Psoas muscle (tissue), 8 donors: ENCODE measurements around the gene ZNF429. TPM values are rescaled to one million over a fixed set of nuclear protein-coding genes. Genes with fewer than 3 reads are reported as not detected.
"Not testable (repeated sequence)": the region's sequence is repeated elsewhere in the genome, so short reads cannot be mapped to it uniquely, and the experiment has no call there.

Experiments used
- ATAC-seq, 4 donors: fragments of 200-7000 bp; cut with Tn5 transposase; one replicate each; pipeline ENCODE4 v1.9.1; 2020; ENCODE audit warnings: moderate library complexity in 3 of 4, mild to moderate bottlenecking in 2 of 4
- DNase-seq, 2 donors: peaks; one replicate each; pipeline ENCODE4 v3.0.0-alpha.2; 2020
- H3K27ac ChIP-seq: fragments of 200-600 bp; one replicate; pipeline ENCODE4 v1.8.0; 2022
- H3K27me3 ChIP-seq, 3 donors: fragments of 200-600 bp in 1 of 3; one replicate each; pipeline versions ENCODE4 v1.6.1 to v1.8.0; 2013 to 2022; ENCODE audit warnings: low read length in 2 of 3, mild to moderate bottlenecking in 2 of 3, moderate library complexity in 1 of 3; ENCODE audit not compliant: insufficient read depth in 3 of 3
- H3K36me3 ChIP-seq, 2 donors: fragments of 200-600 bp in 1 of 2; one replicate each; pipeline versions ENCODE4 v1.6.1 to v1.8.0; 2013 to 2022; ENCODE audit warnings: low read depth in 1 of 2, mild to moderate bottlenecking in 1 of 2, moderate library complexity in 1 of 2; ENCODE audit not compliant: insufficient read depth in 1 of 2
- H3K4me1 ChIP-seq: fragments of 200-600 bp; one replicate; pipeline ENCODE4 v1.8.0; 2022
- H3K4me3 ChIP-seq: fragments of 200-600 bp; one replicate; pipeline ENCODE4 v1.8.0; 2022; ENCODE audit warnings: mild to moderate bottlenecking
- H3K9me3 ChIP-seq: fragments of 200-600 bp; one replicate; pipeline ENCODE4 v1.8.0; 2022
- CTCF ChIP-seq: fragments of 200-600 bp; IDR thresholded peaks from one replicate; pipeline ENCODE4 v1.8.0; 2022; ENCODE audit warnings: antibody characterized with exemption
- WGBS, 3 donors: extraction: QIAGEN DNeasy Blood & Tissue Kit; methylation state at CpG; one replicate each; pipeline versions ENCODE4 v1.1.6 to v1.1.7; 2013; 5-methylcytosine and 5-hydroxymethylcytosine counted together
- intact Hi-C, 2 donors: fragments of 100-400 bp; cut with DNase I; formaldehyde crosslinking; loops; one replicate each; pipeline versions ENCODE4 v1.11.0 to v1.14.2; 2022
- polyA plus RNA-seq, 3 donors: library from polyadenylated mRNA; stranded (reverse); fragments of 200-250 nt; gene quantifications; one replicate each; pipeline ENCODE4 v1.2.3, GENCODE V29; 2013
- total RNA-seq, 4 donors: library from RNA; stranded (reverse); fragmentation: NEBNext Ultra II Directional in 2 of 4; extraction: Animal tissue kit (Norgen Biotek cat#: 25700) in 2 of 4; gene quantifications; one replicate each; pipeline versions ENCODE4 v1.2.1 to v1.2.4, GENCODE V29; 2021 to 2023
- donor health status: healthy with polysubstance abuse.
- donor health status: DM: no; HTN: no; CAD: no; lungs with moderate emphysema.
- donor health status: Bipolar disorder and iron deficiency.
- donor health status: healthy.
- donor health status: DM: yes; HTN: yes; CAD: no.
- donor health status: DM: no; HTN: no; CAD: no.
- donor health status: DM: no; HTN: no; CAD: no.
- donor health status: DM: yes; HTN: yes; CAD: no.

The ZNF429 gene
- total and polyA plus RNA-seq, 7 donors = 3.5 to 11.3 (median 7.1) TPM

DNA sequence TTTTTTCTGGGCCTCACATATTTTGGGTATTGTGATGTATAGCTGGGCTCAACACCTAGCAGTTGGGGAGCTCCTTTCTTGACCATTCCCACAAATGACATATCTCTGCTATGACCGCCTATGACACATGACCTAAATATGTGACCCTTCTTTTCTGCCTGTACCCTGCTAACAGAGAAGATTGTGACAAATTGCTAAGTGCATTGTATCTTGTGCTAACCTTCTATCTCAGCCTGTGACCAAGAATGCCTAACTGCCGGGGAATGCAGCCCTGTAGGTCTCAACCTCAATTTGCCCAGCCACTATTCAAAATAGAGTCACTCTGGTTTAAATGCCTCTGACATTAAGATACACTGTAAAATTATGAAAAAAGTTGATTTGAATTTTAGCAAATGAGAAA lies 6.8 kb upstream of the ZNF429 start:
- H3K36me3 ChIP-seq = no peaks in the 10 kb centered on the region
- DNase-seq (no peak), ATAC-seq (no peak)
- H3K27ac ChIP-seq = no peak overlapping the region
- H3K9me3 ChIP-seq = no peaks in the 10 kb centered on the region
- H3K4me3 ChIP-seq = no peak overlapping the region
- no peaks in the 10 kb centered on the region for H3K4me1 ChIP-seq
- TF ChIP-seq CTCF = no peak
- 68 to 99% (median 71%) methylated on average over 2 of the region's 2 CpGs for WGBS, 3 donors
- intact Hi-C loops = no loop called here
- no peaks in the 10 kb centered on the region for H3K27me3 ChIP-seq

GRCh38 chr19:21508198-21508597 lies 2.8 kb downstream of the ZNF429 start:
- H3K9me3 ChIP-seq = no peaks in the 10 kb centered on the region
- 91 to 94% (median 93%) methylated on average over 5 of the region's 5 CpGs for WGBS, 3 donors
- H3K27me3 ChIP-seq = no peaks in the 10 kb centered on the region
- peaks cover 10% of the 10 kb centered on the region for H3K4me1 ChIP-seq
- no peak for DNase-seq
- H3K36me3 ChIP-seq = peaks cover 0 to 9% of the 10 kb centered on the region in 2 donors
- no peak overlapping the region for H3K4me3 ChIP-seq
- TF ChIP-seq CTCF = no peak
- no peak for ATAC-seq
- intact Hi-C loops = loop anchor here in 1 of 2 donors (10.0 kb wide), 1 partner anchor 257 kb away; the partner anchor contains the start of gene ZNF100
- no peak overlapping the region for H3K27ac ChIP-seq

GRCh38 chr19:21511058-21511457 lies 5.7 kb downstream of the ZNF429 start:
- ATAC-seq, H3K4me3 ChIP-seq, intact Hi-C loops, H3K27ac ChIP-seq, H3K9me3 ChIP-seq, H3K27me3 ChIP-seq, H3K4me1 ChIP-seq, H3K36me3 ChIP-seq, DNase-seq: not testable (repeated sequence)
- WGBS, 3 donors = 93 to 97% (median 93%) methylated on average over 8 to 23 of the region's 25 CpGs

GRCh38 chr19:21512609-21513008 lies 7.2 kb downstream of the ZNF429 start:
- 92 to 97% (median 97%) methylated on average over 7 of the region's 7 CpGs for WGBS, 3 donors

DNA sequence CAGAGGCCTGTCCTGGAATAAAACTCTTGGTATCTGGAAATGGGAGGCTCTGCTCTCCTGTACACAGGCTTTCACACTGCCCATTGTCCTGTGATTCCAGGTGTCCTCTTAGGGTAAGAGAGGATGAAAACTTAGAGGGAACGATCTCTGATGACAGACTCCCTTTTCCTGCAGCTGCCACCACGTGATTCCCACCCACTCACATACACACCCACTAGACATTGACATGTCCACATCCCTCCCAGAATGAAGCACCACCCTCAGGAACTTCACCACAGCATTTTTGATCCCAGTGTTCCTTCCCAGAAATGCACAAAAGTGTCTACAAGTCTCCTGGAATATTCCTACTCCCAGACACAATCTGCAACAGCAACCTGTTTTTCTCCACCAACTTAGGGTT lies 8.2 kb downstream of the ZNF429 start:
- Histone ChIP-seq H3K27me3 (no peaks in the 10 kb centered on the region), H3K4me1 (no peaks in the 10 kb centered on the region), H3K4me3 (no peak overlapping the region), H3K9me3 (no peaks in the 10 kb centered on the region), H3K27ac (no peak overlapping the region), H3K36me3 (peaks cover under 1 to 1% of the 10 kb centered on the region in 2 donors)
- ATAC-seq (no peak), DNase-seq (no peak)
- WGBS, 3 donors = 43 to 69% (median 59%) methylated on average over 2 of the region's 2 CpGs
- TF ChIP-seq CTCF = no peak
- intact Hi-C loops = no loop called here

More at GRCh38 chr19:21512609-21513008, 7.2 kb downstream of the ZNF429 start:
- ATAC-seq, intact Hi-C loops, H3K4me1 ChIP-seq, H3K4me3 ChIP-seq, H3K36me3 ChIP-seq, H3K9me3 ChIP-seq, H3K27ac ChIP-seq, DNase-seq, H3K27me3 ChIP-seq: not testable (repeated sequence)

DNA sequence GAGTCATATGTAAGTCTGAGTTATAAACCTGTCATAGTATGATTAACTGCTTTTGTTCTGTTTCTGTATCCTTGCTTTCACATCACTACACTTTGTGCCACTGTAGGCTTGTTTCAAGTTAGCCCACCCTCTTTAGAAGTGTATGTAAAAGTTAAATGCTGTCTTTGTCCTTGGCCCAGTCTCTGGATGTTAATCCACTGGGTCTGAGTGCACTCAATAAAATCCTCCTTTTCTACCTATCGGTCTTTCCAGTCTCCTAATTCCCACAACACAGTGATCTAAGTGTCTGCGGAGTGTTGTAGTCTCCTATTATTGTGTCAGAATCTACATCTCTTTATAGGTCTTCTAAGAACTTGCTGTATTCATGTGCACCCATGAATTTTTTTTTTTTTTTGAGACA lies 14.1 kb downstream of the ZNF429 start:
- intact Hi-C loops = no loop called here
- H3K9me3 ChIP-seq = peaks cover 19% of the 10 kb centered on the region
- 96 to 98% (median 96%) methylated on average over 2 of the region's 2 CpGs for WGBS, 3 donors
- no peak for ATAC-seq
- no peaks in the 10 kb centered on the region for H3K4me1 ChIP-seq
- peaks cover 15 to 26% of the 10 kb centered on the region in 2 donors for H3K36me3 ChIP-seq
- no peak for DNase-seq
- TF ChIP-seq CTCF = no peak
- H3K27ac ChIP-seq = no peak overlapping the region
- H3K4me3 ChIP-seq = no peak overlapping the region
- no peaks in the 10 kb centered on the region for H3K27me3 ChIP-seq
